HepG2 (cell line): ENCODE results near the gene TXN2. TPM values are rescaled to one million over a fixed set of nuclear protein-coding genes. Genes with fewer than 3 reads are reported as not detected.
A peak's percentile ranks its signal among the peaks of the same experiment; 100 is the strongest.

Source experiments
- HNF1A ChIP-seq, 2 experiments: sonication (generic) in 1 of 2; formaldehyde crosslinking in 1 of 2; IDR thresholded peaks; 2 replicates each; pipeline versions ENCODE4 v1.4.0 to v1.6.1; 2016 to 2020; ENCODE audit warnings: borderline replicate concordance in 1 of 2, low read depth in 1 of 2, mild to moderate bottlenecking in 1 of 2, missing genetic modification reagents in 1 of 2
- TEAD3 ChIP-seq: optimal IDR thresholded peaks from 2 replicates; pipeline ENCODE3; 2016; ENCODE audit warnings: borderline replicate concordance
- THYN1 ChIP-seq: sonication (generic); formaldehyde crosslinking; IDR thresholded peaks from 2 replicates; pipeline ENCODE4 v1.8.1; 2023; ENCODE audit warnings: low read depth, mild to moderate bottlenecking, moderate library complexity, missing genetic modification reagents, borderline replicate concordance
- polyA plus RNA-seq, 8 experiments: library from polyadenylated mRNA; depleted of rRNA in 3 of 8; stranded (reverse) in 7 of 8; unstranded in 1 of 8; fragments of >200 nt; fragmentation: Illumina TruSeq in 4 of 8; extraction: Trizol in 4 of 8; gene quantifications; 2 replicates each; pipeline versions ENCODE4 v1.2.1 to v1.2.3, GENCODE V29; 2011 to 2016; ENCODE audit warnings: low read depth in 4 of 8, missing spikeins in 1 of 8, mixed read lengths in 1 of 8; ENCODE audit not compliant: insufficient read depth in 1 of 8
- total RNA-seq, 5 experiments: library from RNA; depleted of rRNA; stranded (reverse); fragments of >200 nt; fragmentation: Illumina TruSeq; extraction: Trizol; gene quantifications; 2 replicates each; pipeline ENCODE4 v1.2.3, GENCODE V29; 2016; ENCODE audit warnings: low read depth in 1 of 5
- TF ChIP-seq, protein P1 (sequence below): IDR thresholded peaks from 2 replicates; pipeline ENCODE4 v1.6.1; 2012; ENCODE audit warnings: inconsistent platforms
- TF ChIP-seq, protein P2 (sequence below): sonication (generic); formaldehyde crosslinking; IDR thresholded peaks from 2 replicates; pipeline ENCODE4 v1.5.0; 2020; ENCODE audit warnings: mild to moderate bottlenecking, missing genetic modification reagents, borderline replicate concordance
- TF ChIP-seq, protein P3 (sequence below): IDR thresholded peaks from 2 replicates; pipeline ENCODE4 v1.6.1; 2016; ENCODE audit warnings: missing biosample characterization, missing genetic modification reagents, low read depth
- TF ChIP-seq, protein P4 (sequence below): sonication (generic); formaldehyde crosslinking; IDR thresholded peaks from 2 replicates; pipeline ENCODE4 v1.4.0; 2020; ENCODE audit warnings: mild to moderate bottlenecking, missing genetic modification reagents, borderline replicate concordance
- TF ChIP-seq, protein P5 (sequence below): sonication (generic); formaldehyde crosslinking; IDR thresholded peaks from 2 replicates; pipeline ENCODE4 v1.5.1; 2020; ENCODE audit warnings: missing genetic modification reagents, mild to moderate bottlenecking, borderline replicate concordance

Gene TXN2
- total and polyA plus RNA-seq, 2 of the 13 experiments (the other 11 are each of a cell fraction or from before 2014, with no cell fraction given): 41.4 to 109 TPM

DNA sequence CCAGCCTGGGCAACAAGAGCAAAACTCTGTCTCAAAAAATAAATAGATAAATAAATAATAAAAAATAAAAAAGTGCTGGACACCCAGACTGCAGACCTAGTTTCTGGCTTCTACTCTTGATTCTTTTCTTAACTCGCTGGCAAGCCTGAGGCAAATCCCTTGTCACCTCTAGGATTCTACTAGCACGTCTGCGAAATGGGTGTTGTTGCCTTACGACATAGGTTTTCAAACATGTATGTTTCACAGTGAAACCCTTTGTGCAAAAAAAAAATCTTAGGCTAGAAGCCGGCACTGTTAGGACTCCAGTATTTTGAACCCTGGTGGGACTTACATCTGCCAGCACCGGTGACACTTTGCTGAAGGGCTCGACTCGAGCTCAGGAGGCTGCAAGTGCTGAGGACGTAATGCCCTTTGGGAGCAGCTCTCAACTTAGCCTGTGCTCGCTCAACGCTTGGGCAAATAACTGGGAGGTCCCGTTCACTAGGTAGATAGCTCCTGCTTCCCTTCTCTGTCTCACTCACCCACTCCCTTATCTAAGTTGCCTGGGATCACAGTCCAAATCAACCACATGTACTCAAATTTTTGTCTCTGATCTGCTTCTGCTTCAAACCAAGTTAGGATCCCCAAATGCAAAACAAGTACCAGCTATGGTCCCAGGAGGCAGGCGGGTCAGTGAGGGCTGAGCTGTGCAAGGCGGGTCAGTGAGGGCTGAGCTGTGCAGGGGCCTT is 59.0 kb downstream of the TXN2 start (continued):
- TF ChIP-seq, protein P1, sequence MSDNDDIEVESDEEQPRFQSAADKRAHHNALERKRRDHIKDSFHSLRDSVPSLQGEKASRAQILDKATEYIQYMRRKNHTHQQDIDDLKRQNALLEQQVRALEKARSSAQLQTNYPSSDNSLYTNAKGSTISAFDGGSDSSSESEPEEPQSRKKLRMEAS: peak; percentile 68
- TF ChIP-seq THYN1: no peak
- TF ChIP-seq, protein P2, sequence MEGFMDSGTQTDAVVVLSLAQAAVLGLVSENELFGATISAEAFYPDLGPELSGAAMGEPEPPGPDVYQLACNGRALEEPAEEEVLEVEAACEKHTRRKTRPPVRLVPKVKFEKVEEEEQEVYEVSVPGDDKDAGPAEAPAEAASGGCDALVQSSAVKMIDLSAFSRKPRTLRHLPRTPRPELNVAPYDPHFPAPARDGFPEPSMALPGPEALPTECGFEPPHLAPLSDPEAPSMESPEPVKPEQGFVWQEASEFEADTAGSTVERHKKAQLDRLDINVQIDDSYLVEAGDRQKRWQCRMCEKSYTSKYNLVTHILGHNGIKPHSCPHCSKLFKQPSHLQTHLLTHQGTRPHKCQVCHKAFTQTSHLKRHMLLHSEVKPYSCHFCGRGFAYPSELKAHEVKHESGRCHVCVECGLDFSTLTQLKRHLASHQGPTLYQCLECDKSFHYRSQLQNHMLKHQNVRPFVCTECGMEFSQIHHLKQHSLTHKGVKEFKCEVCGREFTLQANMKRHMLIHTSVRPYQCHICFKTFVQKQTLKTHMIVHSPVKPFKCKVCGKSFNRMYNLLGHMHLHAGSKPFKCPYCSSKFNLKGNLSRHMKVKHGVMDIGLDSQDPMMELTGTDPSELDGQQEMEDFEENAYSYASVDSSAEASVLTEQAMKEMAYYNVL (CRISPR knock-in tag): peak; percentile 96; the same call in 1 of the 2 replicates
- TF ChIP-seq, protein P3, sequence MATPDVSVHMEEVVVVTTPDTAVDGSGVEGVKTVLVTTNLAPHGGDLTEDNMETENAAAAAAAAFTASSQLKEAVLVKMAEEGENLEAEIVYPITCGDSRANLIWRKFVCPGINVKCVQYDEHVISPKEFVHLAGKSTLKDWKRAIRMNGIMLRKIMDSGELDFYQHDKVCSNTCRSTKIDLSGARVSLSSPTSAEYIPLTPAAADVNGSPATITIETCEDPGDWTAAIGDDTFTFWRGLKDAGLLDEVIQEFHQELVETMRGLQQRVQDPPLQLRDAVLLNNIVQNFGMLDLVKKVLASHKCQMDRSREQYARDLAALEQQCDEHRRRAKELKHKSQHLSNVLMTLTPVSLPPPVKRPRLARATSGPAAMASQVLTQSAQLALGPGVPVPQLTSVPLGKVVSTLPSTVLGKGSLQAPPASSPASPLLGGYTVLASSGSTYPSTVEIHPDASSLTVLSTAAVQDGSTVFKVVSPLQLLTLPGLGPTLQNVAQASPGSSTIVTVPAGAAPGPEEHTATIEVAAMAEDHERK: no peak
- TF ChIP-seq HNF1A (IDR thresholded peaks at IDR 0.05; ENCODE audit: low read depth): no peak
- 0 out of 2 replicates have a peak, but pooled peaks have one; percentile 37 for TF ChIP-seq HNF1A (CRISPR knock-in tag; IDR thresholded peaks at IDR 0.05; ENCODE audit: borderline replicate concordance)
- peak; percentile 69 for TF ChIP-seq TEAD3 (CRISPR knock-in tag)
- TF ChIP-seq, protein P4, sequence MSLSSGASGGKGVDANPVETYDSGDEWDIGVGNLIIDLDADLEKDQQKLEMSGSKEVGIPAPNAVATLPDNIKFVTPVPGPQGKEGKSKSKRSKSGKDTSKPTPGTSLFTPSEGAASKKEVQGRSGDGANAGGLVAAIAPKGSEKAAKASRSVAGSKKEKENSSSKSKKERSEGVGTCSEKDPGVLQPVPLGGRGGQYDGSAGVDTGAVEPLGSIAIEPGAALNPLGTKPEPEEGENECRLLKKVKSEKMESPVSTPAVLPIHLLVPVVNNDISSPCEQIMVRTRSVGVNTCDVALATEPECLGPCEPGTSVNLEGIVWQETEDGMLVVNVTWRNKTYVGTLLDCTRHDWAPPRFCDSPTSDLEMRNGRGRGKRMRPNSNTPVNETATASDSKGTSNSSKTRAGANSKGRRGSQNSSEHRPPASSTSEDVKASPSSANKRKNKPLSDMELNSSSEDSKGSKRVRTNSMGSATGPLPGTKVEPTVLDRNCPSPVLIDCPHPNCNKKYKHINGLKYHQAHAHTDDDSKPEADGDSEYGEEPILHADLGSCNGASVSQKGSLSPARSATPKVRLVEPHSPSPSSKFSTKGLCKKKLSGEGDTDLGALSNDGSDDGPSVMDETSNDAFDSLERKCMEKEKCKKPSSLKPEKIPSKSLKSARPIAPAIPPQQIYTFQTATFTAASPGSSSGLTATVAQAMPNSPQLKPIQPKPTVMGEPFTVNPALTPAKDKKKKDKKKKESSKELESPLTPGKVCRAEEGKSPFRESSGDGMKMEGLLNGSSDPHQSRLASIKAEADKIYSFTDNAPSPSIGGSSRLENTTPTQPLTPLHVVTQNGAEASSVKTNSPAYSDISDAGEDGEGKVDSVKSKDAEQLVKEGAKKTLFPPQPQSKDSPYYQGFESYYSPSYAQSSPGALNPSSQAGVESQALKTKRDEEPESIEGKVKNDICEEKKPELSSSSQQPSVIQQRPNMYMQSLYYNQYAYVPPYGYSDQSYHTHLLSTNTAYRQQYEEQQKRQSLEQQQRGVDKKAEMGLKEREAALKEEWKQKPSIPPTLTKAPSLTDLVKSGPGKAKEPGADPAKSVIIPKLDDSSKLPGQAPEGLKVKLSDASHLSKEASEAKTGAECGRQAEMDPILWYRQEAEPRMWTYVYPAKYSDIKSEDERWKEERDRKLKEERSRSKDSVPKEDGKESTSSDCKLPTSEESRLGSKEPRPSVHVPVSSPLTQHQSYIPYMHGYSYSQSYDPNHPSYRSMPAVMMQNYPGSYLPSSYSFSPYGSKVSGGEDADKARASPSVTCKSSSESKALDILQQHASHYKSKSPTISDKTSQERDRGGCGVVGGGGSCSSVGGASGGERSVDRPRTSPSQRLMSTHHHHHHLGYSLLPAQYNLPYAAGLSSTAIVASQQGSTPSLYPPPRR (CRISPR knock-in tag): peak; percentile 55; the same call in 1 of the 2 replicates
- TF ChIP-seq, protein P5, sequence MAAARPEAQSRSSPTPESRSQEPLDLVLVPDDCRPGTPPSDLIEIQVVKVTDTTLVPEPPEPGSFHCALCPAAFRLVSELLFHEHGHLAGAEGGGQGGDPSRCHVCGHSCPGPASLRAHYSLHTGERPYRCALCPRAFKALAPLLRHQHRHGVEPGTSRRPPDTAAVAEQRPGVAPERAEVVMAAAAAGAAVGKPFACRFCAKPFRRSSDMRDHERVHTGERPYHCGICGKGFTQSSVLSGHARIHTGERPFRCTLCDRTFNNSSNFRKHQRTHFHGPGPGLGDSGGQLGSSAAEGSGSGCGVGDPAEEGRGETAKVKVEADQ (CRISPR knock-in tag): peak; percentile 43; the same call in 1 of the 2 replicates
